GM19372 (cell line): ENCODE data around the gene IL9.

Experiments used
- ATAC-seq: cut with Tn5 transposase; IDR thresholded peaks from one replicate; pipeline ENCODE4 v1.9.1; 2021; ENCODE audit warnings: mild to moderate bottlenecking, low read depth, moderate library complexity; ENCODE audit not compliant: unreplicated experiment

Gene IL9

GRCh38 chr5:135895474-135896006, at the start of gene IL9:
Gene IL9 (minus strand): TSS chr5:135895841. CDS start chr5:135895816, 25 bp downstream.
- ATAC-seq: no peak

- ATAC-seq: no peak
Measured at GRCh38 chr5:135944967-135945560, 49.4 kb upstream of the IL9 start.

- no peak for ATAC-seq
Measured at GRCh38 chr5:135944564-135944963, 48.9 kb upstream of the IL9 start.

GRCh38 chr5:135942202-135942771, 46.6 kb upstream of the IL9 start:
- ATAC-seq: no peak

- ATAC-seq: no peak
Measured at GRCh38 chr5:135941711-135942110, 46.1 kb upstream of the IL9 start.

- ATAC-seq: no peak
Measured at GRCh38 chr5:135937245-135937911, 41.7 kb upstream of the IL9 start.

GRCh38 chr5:135934939-135935338, 39.3 kb upstream of the IL9 start:
- no peak for ATAC-seq

GRCh38 chr5:135930949-135931295, 35.3 kb upstream of the IL9 start:
- ATAC-seq: no peak

- ATAC-seq: no peak
Measured at GRCh38 chr5:135930029-135930948, 34.6 kb upstream of the IL9 start.

GRCh38 chr5:135921388-135921787, 25.7 kb upstream of the IL9 start:
- ATAC-seq: no peak

- no peak for ATAC-seq
Measured at GRCh38 chr5:135920199-135920598, 24.6 kb upstream of the IL9 start.

- no peak for ATAC-seq
Measured at GRCh38 chr5:135916638-135917263, 21.1 kb upstream of the IL9 start.

- ATAC-seq: no peak
Measured at GRCh38 chr5:135915466-135916001, 19.9 kb upstream of the IL9 start.

GRCh38 chr5:135913713-135914626, 18.3 kb upstream of the IL9 start:
- ATAC-seq: no peak

GRCh38 chr5:135905144-135905543, 9.5 kb upstream of the IL9 start:
- no peak for ATAC-seq

GRCh38 chr5:135901633-135902032, 6.0 kb upstream of the IL9 start:
- ATAC-seq: no peak

GRCh38 chr5:135900276-135900675, 4.6 kb upstream of the IL9 start:
- no peak for ATAC-seq

- ATAC-seq: no peak
Measured at GRCh38 chr5:135898651-135899050, 3.0 kb upstream of the IL9 start.

- ATAC-seq: no peak
Measured at GRCh38 chr5:135894789-135895188, 852 bp downstream of the IL9 start.
